Upper lobe of left lung (tissue), 4 donors: ENCODE data around the gene FILIP1L.

Experiments used
- EP300 ChIP-seq, 4 donors: sonication (generic); formaldehyde crosslinking; IDR thresholded peaks; one replicate each; pipeline ENCODE4 v1.5.1; 2017; ENCODE audit warnings: antibody characterized with exemption in 4 of 4, control low read depth in 2 of 4
- POLR2AphosphoS5 ChIP-seq, 2 donors: sonication (generic); formaldehyde crosslinking; IDR thresholded peaks; one replicate each; pipeline ENCODE4 v1.5.1; 2017; ENCODE audit warnings: antibody characterized with exemption in 2 of 2
- TF ChIP-seq, protein P1 (sequence below), 6 experiments: fragments of 450-650 bp in 4 of 6; fragments of 200-600 bp in 2 of 6; sonication (generic) in 2 of 6; IDR thresholded peaks; one replicate each; pipeline ENCODE4 v1.5.1; 2016 to 2019; ENCODE audit warnings: antibody characterized with exemption in 6 of 6

DNA sequence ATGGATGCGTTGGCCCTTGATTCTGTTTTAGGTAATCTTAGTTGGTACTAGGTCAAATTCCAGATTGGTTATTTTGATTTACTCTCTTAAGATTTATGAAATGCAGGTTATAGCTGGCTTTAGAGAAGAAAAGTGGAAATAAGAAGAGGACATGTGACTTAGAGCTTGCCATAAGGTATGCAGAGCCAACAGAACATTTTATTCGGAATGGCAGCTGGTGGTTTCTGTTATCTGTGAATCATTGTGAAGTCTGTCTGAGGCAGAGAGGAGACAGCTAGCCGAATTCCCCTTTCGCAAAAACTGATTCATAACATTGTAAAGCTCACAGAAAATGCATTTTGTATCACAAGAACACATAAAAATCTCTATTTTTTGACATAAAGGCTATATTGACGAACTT lies 82.1 kb downstream of the FILIP1L start:
- TF ChIP-seq EP300 (IDR thresholded peaks at IDR 0.05): no peak
- TF ChIP-seq, protein P1, sequence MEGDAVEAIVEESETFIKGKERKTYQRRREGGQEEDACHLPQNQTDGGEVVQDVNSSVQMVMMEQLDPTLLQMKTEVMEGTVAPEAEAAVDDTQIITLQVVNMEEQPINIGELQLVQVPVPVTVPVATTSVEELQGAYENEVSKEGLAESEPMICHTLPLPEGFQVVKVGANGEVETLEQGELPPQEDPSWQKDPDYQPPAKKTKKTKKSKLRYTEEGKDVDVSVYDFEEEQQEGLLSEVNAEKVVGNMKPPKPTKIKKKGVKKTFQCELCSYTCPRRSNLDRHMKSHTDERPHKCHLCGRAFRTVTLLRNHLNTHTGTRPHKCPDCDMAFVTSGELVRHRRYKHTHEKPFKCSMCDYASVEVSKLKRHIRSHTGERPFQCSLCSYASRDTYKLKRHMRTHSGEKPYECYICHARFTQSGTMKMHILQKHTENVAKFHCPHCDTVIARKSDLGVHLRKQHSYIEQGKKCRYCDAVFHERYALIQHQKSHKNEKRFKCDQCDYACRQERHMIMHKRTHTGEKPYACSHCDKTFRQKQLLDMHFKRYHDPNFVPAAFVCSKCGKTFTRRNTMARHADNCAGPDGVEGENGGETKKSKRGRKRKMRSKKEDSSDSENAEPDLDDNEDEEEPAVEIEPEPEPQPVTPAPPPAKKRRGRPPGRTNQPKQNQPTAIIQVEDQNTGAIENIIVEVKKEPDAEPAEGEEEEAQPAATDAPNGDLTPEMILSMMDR (IDR thresholded peaks at IDR 0.05): no peak
- no peak for TF ChIP-seq POLR2AphosphoS5 (IDR thresholded peaks at IDR 0.05)
